SHP77 (cell line): ENCODE data around the gene HDGF.
A peak's percentile ranks its signal among the peaks of the same experiment; 100 is the strongest.

Source experiments
- DNase-seq, 2 experiments: peaks; one replicate each; lab custom pipeline; 2025; lab: John Stamatoyannopoulos, UW

Gene HDGF

DNA sequence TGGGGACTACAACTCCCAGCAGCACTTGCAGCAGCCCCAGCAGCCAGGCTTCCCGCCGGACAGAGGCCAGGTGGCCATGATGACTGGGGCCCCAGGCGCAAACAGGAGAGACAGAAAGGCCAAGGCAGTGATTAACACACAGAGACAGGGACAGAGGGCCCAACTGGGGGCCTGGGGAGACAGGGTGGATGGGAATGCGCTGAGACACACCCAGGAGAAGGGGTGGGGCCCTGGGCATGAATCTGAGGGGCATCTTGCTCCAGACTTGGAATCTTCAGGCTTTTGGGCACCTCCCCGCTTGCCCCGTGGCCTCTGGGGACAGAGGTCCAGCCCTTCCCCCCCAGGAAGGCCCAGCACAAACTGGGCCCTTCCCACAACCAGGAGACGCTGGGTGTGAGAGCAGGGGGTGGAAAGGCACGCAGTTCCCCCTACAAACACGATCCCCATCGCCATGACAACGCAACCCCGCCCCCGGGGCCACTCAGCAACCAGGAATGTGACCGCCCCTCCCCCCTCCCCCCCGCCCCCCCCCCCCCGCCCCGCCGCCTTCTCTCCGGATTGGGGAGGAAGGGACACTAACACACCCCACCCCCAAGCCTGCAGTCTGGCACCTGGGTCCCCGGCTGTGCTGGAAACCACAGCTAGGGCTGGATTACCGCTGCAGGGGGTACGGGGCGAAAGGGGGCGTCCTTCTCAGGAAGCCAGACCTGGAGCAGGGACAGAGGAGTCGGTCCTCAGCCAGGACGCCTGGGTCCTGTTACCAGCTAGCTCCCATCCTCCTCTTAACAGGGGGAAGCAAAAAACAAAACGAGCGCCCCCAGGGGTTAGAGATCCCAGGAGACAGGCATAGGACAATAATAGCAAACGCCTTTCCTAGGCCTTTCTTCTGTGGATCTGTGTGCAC lies 4.5 kb downstream of the HDGF start:
- DNase-seq = peak; percentile 80 to 93

DNA sequence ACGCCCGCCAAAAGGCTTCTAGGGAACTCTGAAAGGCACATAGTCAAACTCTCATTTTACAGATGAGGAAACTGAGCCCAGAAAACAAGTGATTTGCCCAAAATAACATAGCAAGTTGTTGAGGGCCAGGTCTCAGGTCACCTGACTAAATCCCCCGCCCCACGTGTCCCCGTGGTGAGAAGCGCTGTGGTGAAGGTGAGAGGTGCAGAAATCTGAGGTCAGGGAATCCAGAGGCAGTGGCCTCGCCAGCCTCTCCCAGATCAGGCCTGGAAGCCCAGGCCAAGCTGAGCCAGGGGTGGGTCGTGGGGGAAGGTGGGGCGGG lies 5.1 kb downstream of the HDGF start:
- no peak for DNase-seq

GRCh38 chr1:156745881-156746280 lies 5.6 kb downstream of the HDGF start:
- DNase-seq = no peak

DNA sequence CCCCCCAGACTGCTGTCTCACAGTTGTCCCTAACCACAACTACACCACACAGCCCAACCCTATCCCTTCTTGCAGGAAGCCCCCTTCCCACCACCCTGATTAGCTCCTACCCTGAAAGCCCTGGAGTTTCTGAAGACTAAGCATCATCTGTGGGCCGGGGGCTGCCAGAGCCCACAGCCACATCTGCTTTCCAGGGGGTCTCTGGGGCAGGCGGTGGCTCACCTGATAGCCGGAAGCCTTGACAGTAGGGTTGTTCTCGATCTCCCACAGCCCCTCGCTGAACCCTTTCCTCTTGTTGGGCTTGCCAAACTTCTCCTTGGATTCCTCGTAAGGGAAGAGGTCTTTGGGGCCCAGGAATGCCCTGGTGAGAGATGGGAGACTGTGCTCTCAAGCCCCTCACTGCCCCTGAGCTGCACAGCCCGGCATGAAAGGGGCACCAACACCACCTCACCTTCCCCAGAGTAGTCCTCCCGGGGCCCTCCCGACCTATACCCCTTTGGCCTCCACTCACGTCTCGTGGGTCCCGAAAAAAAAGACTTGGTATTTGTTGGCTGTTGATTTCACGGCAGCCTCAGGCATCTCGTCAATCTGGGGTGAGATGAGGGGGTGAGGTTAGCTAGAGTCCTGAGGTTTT lies 6.6 kb downstream of the HDGF start:
- no peak for DNase-seq

GRCh38 chr1:156744344-156744743 lies 7.1 kb downstream of the HDGF start:
- no peak for DNase-seq

GRCh38 chr1:156743367-156744302 lies 7.8 kb downstream of the HDGF start:
- DNase-seq = no peak

DNA sequence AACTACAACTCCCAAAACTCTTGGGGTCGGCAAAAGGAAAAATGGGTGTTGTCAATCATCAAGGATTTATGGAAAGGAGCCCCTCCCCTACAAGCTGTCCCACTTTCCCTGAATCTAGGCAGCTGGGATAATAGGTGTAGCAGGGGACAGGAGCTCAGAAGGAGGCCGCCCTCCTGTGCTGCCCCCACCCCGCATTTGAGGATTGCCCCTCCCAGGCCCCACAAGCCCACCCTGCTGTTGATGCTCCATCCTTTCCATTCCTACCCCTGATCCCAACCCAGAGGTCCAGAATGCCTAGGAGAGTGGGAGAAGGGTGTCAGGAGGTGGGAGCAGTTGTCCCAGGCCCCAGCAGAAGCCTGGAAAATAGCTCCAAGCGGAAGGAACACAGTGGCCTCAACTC lies 8.7 kb downstream of the HDGF start:
- DNase-seq = no peak

DNA sequence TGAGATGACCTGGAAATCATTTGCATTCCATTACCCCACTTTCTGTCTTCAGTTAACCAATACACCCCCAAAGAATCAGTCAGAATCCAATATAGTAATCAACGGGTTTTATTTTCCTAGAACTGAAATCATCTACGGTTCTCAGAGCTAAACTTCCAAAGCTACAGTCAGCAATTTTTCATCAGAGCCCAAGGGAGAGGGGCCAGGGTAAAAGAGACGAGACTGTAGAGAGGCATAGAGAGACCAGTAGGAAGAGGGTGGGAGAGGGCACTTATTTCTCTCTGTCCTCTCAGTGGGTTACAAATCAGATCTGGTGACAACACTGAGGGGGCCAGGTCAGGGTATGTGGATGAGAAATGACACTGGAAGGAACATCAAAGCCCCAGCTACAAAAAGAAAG lies 9.5 kb downstream of the HDGF start:
- DNase-seq = no peak

DNA sequence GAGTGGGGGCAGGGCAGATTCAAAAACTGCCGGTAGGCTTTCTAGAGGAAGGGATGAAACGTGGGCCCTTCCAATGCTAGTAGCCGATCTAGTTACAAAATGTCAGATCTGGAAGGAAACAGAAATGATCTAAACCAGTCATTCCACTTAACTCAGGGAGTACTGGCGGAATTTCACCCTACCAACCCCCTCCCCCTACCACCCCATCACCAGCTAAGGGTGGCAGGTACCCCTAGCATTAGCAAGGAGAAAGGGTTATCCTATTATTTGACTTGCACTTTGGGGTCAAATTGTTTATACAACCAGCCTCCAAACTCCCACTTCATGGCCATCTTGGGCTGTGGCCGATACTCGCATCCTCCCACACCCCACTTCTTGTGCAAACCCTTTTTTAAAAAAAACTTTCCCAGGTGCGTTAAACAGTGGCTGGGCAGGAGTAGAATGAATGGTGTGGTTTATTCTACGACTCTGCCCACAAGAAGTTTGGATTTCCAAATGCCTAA lies 9.9 kb downstream of the HDGF start:
- DNase-seq = no peak

DNA sequence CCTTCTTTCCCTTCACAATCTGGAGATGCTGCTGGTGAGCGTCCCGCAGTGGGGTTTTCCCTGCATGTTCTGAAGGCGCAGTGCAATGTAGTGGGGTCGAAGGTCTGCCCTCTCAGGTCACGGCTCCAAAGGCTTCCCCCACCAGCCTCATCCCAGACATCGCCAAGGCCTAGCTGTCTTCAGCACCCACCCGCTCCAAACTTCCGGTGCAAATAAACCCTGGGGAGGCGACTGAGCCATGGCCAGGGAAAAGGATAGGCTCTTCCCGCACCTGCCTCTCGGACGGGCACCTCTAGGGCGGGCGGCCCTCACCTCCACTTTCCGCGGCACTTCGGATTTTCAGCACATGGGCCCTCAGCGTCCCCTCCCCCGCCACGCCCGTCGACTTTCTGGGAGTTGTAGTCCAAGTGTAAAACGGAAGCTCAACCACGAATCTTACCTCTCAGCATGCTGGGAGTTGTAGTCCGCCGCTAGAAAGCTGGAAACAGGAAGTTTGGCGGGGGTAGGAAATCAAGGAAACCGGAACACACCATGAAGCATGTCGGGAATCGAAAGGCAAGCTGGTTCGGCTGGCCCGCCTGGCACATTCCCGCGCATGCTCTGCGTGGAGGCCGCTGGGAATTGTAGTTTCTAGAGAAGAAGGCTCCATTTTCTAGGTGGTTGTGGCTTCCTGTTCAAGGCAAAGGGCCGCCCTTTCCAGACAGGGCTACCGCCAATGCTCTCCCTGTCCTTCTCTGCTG lies 10.6 kb downstream of the HDGF start, which contains the start of gene MRPL24:
TSS of gene MRPL24 (minus strand) at position 348 of the 740 bp plus-strand sequence. CDS start 2,384 bp downstream, outside the sequence.
- DNase-seq = peak; percentile 100

DNA sequence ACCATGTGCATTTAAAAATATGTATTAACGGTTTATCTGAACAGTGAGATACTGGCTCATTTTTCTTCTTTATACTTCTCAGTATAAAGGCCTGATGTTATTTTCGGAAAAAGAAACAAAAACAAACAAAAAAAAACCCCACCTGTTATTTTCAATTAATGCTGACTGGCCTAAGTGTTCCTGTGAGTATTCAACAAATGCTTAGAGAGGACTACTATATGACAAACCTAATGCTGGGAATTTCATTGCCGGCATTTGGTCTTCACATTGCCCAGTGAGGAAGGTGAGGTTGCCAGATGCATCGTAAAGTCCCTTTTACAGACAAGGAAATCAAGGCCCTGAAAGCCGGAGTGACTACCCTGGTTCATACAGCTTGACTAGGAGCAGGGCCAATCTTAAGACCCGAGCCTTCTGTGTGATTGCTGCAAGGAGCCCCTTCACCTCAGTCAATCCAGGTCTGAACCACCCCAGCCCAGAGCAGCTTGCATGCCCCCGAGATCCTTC lies 11.2 kb downstream of the HDGF start:
- peak in 1 of 2 experiments; percentile 42 for DNase-seq

DNA sequence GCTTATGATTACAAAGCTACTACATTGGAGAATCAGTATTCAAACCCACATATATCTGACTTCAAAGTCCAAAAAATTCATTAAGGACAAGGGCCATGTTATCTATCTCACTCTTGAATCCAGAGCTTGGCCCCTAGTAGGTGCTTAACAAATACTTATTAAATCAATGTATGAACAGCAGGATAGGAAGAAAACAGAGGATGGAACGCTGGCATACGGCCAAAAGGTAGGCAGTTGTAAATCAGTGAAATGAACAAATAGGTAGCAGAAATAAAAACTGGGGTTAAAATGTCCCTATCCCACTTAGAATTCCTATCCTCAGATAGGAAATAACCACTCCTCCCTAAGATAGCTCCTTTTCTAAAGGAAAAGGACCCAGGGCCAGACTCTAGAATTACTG lies 12.6 kb downstream of the HDGF start:
- DNase-seq = no peak

DNA sequence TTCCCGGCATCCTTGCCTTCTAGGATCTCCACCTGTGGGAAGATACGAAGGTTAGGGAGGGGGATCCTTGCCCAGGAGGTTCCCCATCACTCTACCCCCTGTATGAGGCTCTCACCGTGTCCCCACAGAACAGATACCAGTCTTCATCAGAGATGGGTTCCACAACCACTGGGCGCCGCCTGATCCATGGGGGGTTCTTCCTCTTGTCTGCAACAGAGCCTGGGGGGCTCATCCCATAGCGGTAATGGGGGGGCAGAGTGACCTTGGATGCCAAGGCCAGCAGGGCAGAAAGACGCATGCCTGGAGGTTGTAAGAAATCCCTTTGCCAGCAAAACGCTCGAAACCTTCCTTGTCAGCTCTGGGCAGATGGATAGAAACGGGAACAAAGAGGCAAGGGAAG lies 13.1 kb downstream of the HDGF start:
- no peak for DNase-seq

GRCh38 chr1:156733989-156734584 lies 17.4 kb downstream of the HDGF start:
- DNase-seq = no peak

DNA sequence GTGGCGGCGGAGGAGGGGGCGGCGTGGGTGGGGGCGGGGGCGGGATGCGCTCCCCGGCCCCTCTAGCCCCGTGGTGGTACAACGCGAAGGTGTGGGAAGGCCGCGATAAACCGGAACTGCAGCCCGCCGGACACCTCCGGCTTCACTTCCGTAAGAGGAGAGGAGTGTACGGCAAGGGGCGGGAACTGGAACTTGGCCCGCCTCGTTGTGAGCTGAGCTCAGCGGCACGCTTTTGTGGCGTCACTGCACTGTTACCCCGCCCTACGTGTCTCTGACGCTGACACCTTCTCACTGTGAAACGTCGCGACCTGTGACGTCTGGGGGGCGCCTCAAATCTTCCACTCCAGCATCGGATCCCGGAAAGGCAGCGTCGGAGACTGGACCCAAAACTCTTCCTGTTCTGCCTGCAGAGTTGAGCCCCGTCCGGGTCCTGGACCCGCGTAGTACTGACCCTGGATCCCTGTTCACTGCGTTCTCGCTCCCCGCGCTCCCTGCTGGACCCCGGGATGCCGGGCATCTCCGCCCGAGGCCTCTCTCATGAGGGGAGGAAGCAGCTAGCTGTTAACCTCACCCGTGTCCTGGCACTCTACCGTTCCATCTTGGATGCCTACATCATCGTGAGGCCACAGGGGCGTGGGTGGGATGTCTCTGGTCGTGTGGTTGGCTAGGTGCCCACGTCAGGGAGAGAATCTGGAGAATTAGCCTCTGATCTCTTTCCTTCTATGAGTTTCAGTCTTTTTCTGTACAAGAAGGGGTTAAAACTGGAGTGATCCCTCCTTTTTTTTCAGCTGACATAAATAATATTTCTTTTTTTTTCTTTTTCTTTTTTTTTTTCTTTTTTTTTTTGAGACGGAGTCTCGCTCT lies 22.6 kb downstream of the HDGF start, which contains the start of gene ISG20L2:
TSS of gene ISG20L2 (minus strand) at position 168 of the 864 bp plus-strand sequence. CDS start 1,114 bp downstream, outside the sequence.
- peak; percentile 99 to 100 for DNase-seq

- DNase-seq = peak; percentile 95 to 96
Measured at GRCh38 chr1:156727926-156728598, 23.4 kb downstream of the HDGF start, which contains the start of gene METTL25B. Gene METTL25B (plus strand): TSS chr1:156728469. CDS start chr1:156729105, 636 bp downstream.

DNA sequence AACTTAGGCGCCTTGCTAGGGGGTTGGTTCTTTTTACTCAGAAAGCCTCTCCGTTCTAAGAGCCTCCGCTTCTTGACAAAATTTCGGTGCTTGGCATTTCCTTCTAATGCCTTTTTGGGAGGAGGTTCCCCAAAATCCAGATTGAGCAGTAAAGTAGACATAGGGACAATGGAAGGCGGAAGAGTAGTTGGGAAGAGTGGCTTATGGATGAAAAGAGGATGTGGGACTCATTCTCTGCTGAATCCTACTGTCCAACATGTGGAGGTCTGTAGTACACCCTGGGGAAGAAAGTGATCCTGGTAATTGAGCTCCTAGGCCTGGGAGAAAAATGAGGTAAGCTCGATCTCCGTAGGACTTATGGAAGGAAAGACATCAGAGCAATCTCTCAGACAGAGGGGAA lies 24.0 kb downstream of the HDGF start:
- DNase-seq = no peak

GRCh38 chr1:156726549-156727226 lies 24.8 kb downstream of the HDGF start:
- DNase-seq = peak; percentile 86 to 87
